ENCODE measurements around the gene PGAM1.

PGAM1 gene

GRCh38 chr10:97434557-97434956 lies 8.6 kb downstream of the PGAM1 start:
- TF ChIP-seq EP300 (IDR thresholded peaks at IDR 0.05; ENCODE audit: borderline replicate concordance) (no peak), YY1 (IDR thresholded peaks at IDR 0.05; ENCODE audit: low read depth) (no peak)

- no peak for TF ChIP-seq REST (IDR thresholded peaks at IDR 0.05; ENCODE audit: low read depth)
- TF ChIP-seq TAF1 (IDR thresholded peaks at IDR 0.05; ENCODE audit: low read depth) = no peak
- no peak for TF ChIP-seq YY1 (IDR thresholded peaks at IDR 0.05; ENCODE audit: low read depth)
- no peak for TF ChIP-seq ZBTB7A (IDR thresholded peaks at IDR 0.05; ENCODE audit: low read depth)
- TF ChIP-seq FOXM1 (IDR thresholded peaks at IDR 0.05; ENCODE audit: borderline replicate concordance, low read depth) = no peak
- no peak for TF ChIP-seq CEBPB (IDR thresholded peaks at IDR 0.05)
- no peak for TF ChIP-seq MAX (IDR thresholded peaks at IDR 0.05)
- no peak for TF ChIP-seq RAD21 (IDR thresholded peaks at IDR 0.05; ENCODE audit: low read depth)
- TF ChIP-seq TCF12 (IDR thresholded peaks at IDR 0.05; ENCODE audit: low read depth) = no peak
- no peak for TF ChIP-seq EP300 (IDR thresholded peaks at IDR 0.05; ENCODE audit: borderline replicate concordance)
- no peak for TF ChIP-seq CREB1 (IDR thresholded peaks at IDR 0.05; ENCODE audit: low read depth)
- no peak for TF ChIP-seq TEAD4 (IDR thresholded peaks at IDR 0.05)
- no peak for TF ChIP-seq EGR1 (IDR thresholded peaks at IDR 0.05)
- TF ChIP-seq NFIC (IDR thresholded peaks at IDR 0.05) = no peak
- TF ChIP-seq USF1 (IDR thresholded peaks at IDR 0.05) = no peak
Observed at GRCh38 chr10:97435211-97435610, 9.2 kb downstream of the PGAM1 start.

GRCh38 chr10:97442277-97442676 lies 16.3 kb downstream of the PGAM1 start:
- TF ChIP-seq FOXM1 (IDR thresholded peaks at IDR 0.05; ENCODE audit: borderline replicate concordance, low read depth) (no peak), USF1 (IDR thresholded peaks at IDR 0.05) (no peak), CREB1 (IDR thresholded peaks at IDR 0.05; ENCODE audit: low read depth) (no peak), RAD21 (IDR thresholded peaks at IDR 0.05; ENCODE audit: low read depth) (no peak), TEAD4 (IDR thresholded peaks at IDR 0.05) (no peak), EGR1 (IDR thresholded peaks at IDR 0.05) (no peak), EP300 (IDR thresholded peaks at IDR 0.05; ENCODE audit: borderline replicate concordance) (no peak), TAF1 (IDR thresholded peaks at IDR 0.05; ENCODE audit: low read depth) (no peak), YY1 (IDR thresholded peaks at IDR 0.05; ENCODE audit: low read depth) (no peak), CEBPB (IDR thresholded peaks at IDR 0.05) (no peak), TCF12 (IDR thresholded peaks at IDR 0.05; ENCODE audit: low read depth) (no peak), ZBTB7A (IDR thresholded peaks at IDR 0.05; ENCODE audit: low read depth) (no peak), REST (IDR thresholded peaks at IDR 0.05; ENCODE audit: low read depth) (no peak), NFIC (IDR thresholded peaks at IDR 0.05) (no peak), MAX (IDR thresholded peaks at IDR 0.05) (no peak)

GRCh38 chr10:97444212-97444611 lies 18.2 kb downstream of the PGAM1 start:
- no peak for TF ChIP-seq EGR1 (IDR thresholded peaks at IDR 0.05)
- no peak for TF ChIP-seq USF1 (IDR thresholded peaks at IDR 0.05)
- no peak for TF ChIP-seq MAX (IDR thresholded peaks at IDR 0.05)
- no peak for TF ChIP-seq TAF1 (IDR thresholded peaks at IDR 0.05; ENCODE audit: low read depth)
- TF ChIP-seq RAD21 (IDR thresholded peaks at IDR 0.05; ENCODE audit: low read depth) = no peak

- TF ChIP-seq MAX (IDR thresholded peaks at IDR 0.05) = no peak
- no peak for TF ChIP-seq CREB1 (IDR thresholded peaks at IDR 0.05; ENCODE audit: low read depth)
- TF ChIP-seq FOXM1 (IDR thresholded peaks at IDR 0.05; ENCODE audit: borderline replicate concordance, low read depth) = no peak
- TF ChIP-seq NFIC (IDR thresholded peaks at IDR 0.05) = no peak
- TF ChIP-seq USF1 (IDR thresholded peaks at IDR 0.05) = no peak
- no peak for TF ChIP-seq EGR1 (IDR thresholded peaks at IDR 0.05)
- TF ChIP-seq EP300 (IDR thresholded peaks at IDR 0.05; ENCODE audit: borderline replicate concordance) = no peak
- no peak for TF ChIP-seq RAD21 (IDR thresholded peaks at IDR 0.05; ENCODE audit: low read depth)
- TF ChIP-seq ZBTB7A (IDR thresholded peaks at IDR 0.05; ENCODE audit: low read depth) = no peak
- TF ChIP-seq REST (IDR thresholded peaks at IDR 0.05; ENCODE audit: low read depth) = no peak
- no peak for TF ChIP-seq TAF1 (IDR thresholded peaks at IDR 0.05; ENCODE audit: low read depth)
- TF ChIP-seq CEBPB (IDR thresholded peaks at IDR 0.05) = no peak
- TF ChIP-seq TCF12 (IDR thresholded peaks at IDR 0.05; ENCODE audit: low read depth) = no peak
Observed at GRCh38 chr10:97445357-97445721, 19.3 kb downstream of the PGAM1 start.
